ENCODE data around the gene INKA1.

Gene INKA1

DNA sequence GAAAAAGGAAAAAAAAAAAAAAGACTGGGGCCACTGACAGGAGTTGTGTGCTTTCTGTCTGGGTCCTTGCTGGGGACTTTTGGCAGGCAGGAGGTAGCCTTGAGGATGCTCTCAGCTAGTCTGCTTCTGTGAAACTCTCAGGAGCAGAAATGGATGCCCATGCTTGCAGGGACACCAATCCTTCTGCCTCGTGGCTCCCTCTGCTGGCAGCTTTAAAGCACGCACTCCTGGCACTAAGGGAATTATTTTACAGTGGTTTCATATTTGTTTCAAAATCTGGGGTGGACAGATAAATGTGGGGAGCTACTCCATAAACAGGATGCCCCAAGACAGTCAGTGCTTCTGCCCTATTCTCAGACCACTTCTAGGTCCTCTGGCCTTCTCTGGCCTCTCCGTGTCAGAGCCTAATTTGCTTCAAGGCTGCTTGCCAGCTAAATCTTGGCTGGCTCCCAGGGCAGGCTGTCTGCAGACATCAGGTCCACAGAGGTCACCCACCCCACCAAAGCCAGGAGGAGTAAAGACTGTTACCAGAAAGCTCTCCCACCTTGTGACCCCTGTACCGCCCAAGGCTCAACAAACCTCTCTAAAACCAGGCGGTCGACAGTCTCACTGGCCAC lies 36.2 kb downstream of the INKA1 start:
- Histone ChIP-seq H3K4ac (ENCODE audit: low read length) (no peak overlapping the region), H3K14ac (ENCODE audit: low read length) (no peak overlapping the region), H3K27me3 (ENCODE audit: control insufficient read depth in 3 of 3, insufficient read depth in 3 of 3, low read depth in 1 of 3, low read length in 3 of 3) (no peaks in the 10 kb centered on the region), H2AK5ac (ENCODE audit: low read depth, low read length) (no peak overlapping the region), H3K4me3 (ENCODE audit: low read length in 2 of 2) (no peak overlapping the region), H4K8ac (ENCODE audit: low read depth, low read length) (no peak overlapping the region), H3K79me1 (ENCODE audit: low read depth, low read length) (no peaks in the 10 kb centered on the region), H2BK120ac (ENCODE audit: low read depth, low read length) (no peak overlapping the region), H3K36me3 (replicated peaks in 1 of 2; ENCODE audit: control insufficient read depth in 2 of 2, insufficient read depth in 2 of 2, low read length in 2 of 2) (peaks cover 40 to 80% of the 10 kb centered on the region in 2 donors), H2BK5ac (ENCODE audit: low read length) (no peak overlapping the region), H3K27ac (replicated peaks; ENCODE audit: low read length) (no peak overlapping the region), H3K4me1 (ENCODE audit: control insufficient read depth in 2 of 2, insufficient read depth in 1 of 2, low read depth in 1 of 2, low read length in 2 of 2) (peaks cover 0 to 2% of the 10 kb centered on the region in 2 donors), H3K4me2 (ENCODE audit: insufficient read depth, low read length, poor library complexity, severe bottlenecking) (no peak overlapping the region), H2BK15ac (ENCODE audit: low read length) (no peak overlapping the region), H3K9ac (ENCODE audit: low read depth, low read length, poor library complexity) (no peak overlapping the region), H3K23ac (ENCODE audit: low read depth, low read length, poor library complexity) (no peak overlapping the region), H3K9me3 (replicated peaks in 1 of 2; ENCODE audit: control insufficient read depth in 2 of 2, insufficient read depth in 1 of 2, low read depth in 1 of 2, low read length in 2 of 2) (no peaks in the 10 kb centered on the region), H4K91ac (ENCODE audit: low read depth, low read length, poor library complexity) (no peak overlapping the region), H2AFZ (ENCODE audit: low read length) (no peak overlapping the region), H2BK12ac (ENCODE audit: low read length) (no peak overlapping the region), H3K18ac (ENCODE audit: low read length) (no peak overlapping the region)
- peak; percentile 56 for DNase-seq (ENCODE audit: low spot score)
- WGBS, 2 donors (ENCODE audit: extremely low coverage in 2 of 2, insufficient read length in 2 of 2, insufficient replicate concordance in 1 of 2), result no CpG with 5 or more reads among the region's 6 CpGs

DNA sequence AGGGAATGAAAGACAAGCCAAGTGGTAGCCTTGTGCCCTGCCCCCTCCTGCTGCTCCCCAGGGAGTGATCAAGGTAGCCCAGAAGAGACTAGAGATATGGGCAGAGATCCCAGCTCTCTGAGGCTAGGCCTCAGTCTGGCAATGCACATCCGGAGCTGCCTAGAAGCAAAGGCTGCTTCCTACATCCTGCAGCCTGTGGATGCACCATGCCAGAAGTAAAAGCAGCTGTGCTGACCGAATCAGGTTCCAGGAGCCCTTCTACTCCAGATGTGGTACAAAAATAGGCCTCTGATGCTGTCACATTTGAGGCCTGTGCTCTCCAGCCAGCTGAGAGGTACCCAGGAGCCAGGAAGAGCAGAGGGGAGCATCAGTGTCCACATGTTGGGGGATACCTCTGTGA lies 37.3 kb downstream of the INKA1 start:
- Histone ChIP-seq H3K4me1 (ENCODE audit: control insufficient read depth in 2 of 2, insufficient read depth in 1 of 2, low read depth in 1 of 2, low read length in 2 of 2) (peaks cover 0 to 2% of the 10 kb centered on the region in 2 donors), H3K14ac (ENCODE audit: low read length) (no peak overlapping the region), H3K36me3 (replicated peaks in 1 of 2; ENCODE audit: control insufficient read depth in 2 of 2, insufficient read depth in 2 of 2, low read length in 2 of 2) (peaks cover 49 to 80% of the 10 kb centered on the region in 2 donors), H2BK120ac (ENCODE audit: low read depth, low read length) (no peak overlapping the region), H2BK5ac (ENCODE audit: low read length) (no peak overlapping the region), H3K18ac (ENCODE audit: low read length) (no peak overlapping the region), H4K91ac (ENCODE audit: low read depth, low read length, poor library complexity) (no peak overlapping the region), H3K4ac (ENCODE audit: low read length) (no peak overlapping the region), H3K27me3 (ENCODE audit: control insufficient read depth in 3 of 3, insufficient read depth in 3 of 3, low read depth in 1 of 3, low read length in 3 of 3) (no peaks in the 10 kb centered on the region), H3K4me3 (ENCODE audit: low read length in 2 of 2) (no peak overlapping the region), H3K79me1 (ENCODE audit: low read depth, low read length) (no peaks in the 10 kb centered on the region), H3K4me2 (ENCODE audit: insufficient read depth, low read length, poor library complexity, severe bottlenecking) (no peak overlapping the region), H2AFZ (ENCODE audit: low read length) (no peak overlapping the region), H3K9ac (ENCODE audit: low read depth, low read length, poor library complexity) (peak overlapping the region; percentile 7), H2BK15ac (ENCODE audit: low read length) (no peak overlapping the region), H4K8ac (ENCODE audit: low read depth, low read length) (no peak overlapping the region), H3K9me3 (replicated peaks in 1 of 2; ENCODE audit: control insufficient read depth in 2 of 2, insufficient read depth in 1 of 2, low read depth in 1 of 2, low read length in 2 of 2) (no peaks in the 10 kb centered on the region), H3K27ac (replicated peaks; ENCODE audit: low read length) (no peak overlapping the region), H3K23ac (ENCODE audit: low read depth, low read length, poor library complexity) (no peak overlapping the region), H2AK5ac (ENCODE audit: low read depth, low read length) (no peak overlapping the region), H2BK12ac (ENCODE audit: low read length) (no peak overlapping the region)
- no CpG with 5 or more reads among the region's 2 CpGs for WGBS, 2 donors (ENCODE audit: extremely low coverage in 2 of 2, insufficient read length in 2 of 2, insufficient replicate concordance in 1 of 2)
- DNase-seq (ENCODE audit: low spot score), result no peak

DNA sequence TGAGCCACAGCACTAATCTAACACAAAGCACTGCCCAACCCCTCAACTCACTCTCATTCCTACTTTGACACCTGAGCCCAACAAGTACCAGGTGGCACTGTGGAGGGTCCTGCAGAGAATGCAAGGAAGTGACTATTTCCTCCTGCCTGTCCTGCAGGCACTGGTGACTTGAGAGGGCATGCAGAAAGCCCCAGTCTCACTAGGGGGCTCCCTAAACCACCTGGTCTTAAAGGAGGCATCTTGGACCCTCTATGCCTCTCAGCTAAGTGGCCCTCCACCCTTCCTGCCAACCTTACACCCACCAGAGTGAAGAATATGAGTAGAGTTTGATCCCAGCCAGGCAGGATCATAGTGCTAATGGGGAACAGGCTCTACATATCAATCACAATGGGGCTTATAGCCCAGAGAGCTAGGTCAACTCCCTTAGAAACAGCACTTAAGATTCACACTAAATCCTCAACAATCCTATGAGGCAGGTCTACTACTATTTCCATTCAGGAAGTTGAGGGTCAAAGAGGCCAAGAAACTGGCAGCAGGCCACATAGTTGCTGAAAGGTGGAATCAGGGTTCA lies 38.1 kb downstream of the INKA1 start:
- Histone ChIP-seq H2AK5ac (ENCODE audit: low read depth, low read length) (no peak overlapping the region), H3K4me1 (ENCODE audit: control insufficient read depth in 2 of 2, insufficient read depth in 1 of 2, low read depth in 1 of 2, low read length in 2 of 2) (peaks cover 0 to 2% of the 10 kb centered on the region in 2 donors), H4K8ac (ENCODE audit: low read depth, low read length) (no peak overlapping the region), H3K4ac (ENCODE audit: low read length) (no peak overlapping the region), H3K18ac (ENCODE audit: low read length) (no peak overlapping the region), H3K27me3 (ENCODE audit: control insufficient read depth in 3 of 3, insufficient read depth in 3 of 3, low read depth in 1 of 3, low read length in 3 of 3) (no peaks in the 10 kb centered on the region), H2BK12ac (ENCODE audit: low read length) (no peak overlapping the region), H3K23ac (ENCODE audit: low read depth, low read length, poor library complexity) (no peak overlapping the region), H2BK120ac (ENCODE audit: low read depth, low read length) (no peak overlapping the region), H2BK15ac (ENCODE audit: low read length) (no peak overlapping the region), H3K4me3 (ENCODE audit: low read length in 2 of 2) (no peak overlapping the region), H3K9ac (ENCODE audit: low read depth, low read length, poor library complexity) (no peak overlapping the region), H2BK5ac (ENCODE audit: low read length) (no peak overlapping the region), H3K9me3 (replicated peaks in 1 of 2; ENCODE audit: control insufficient read depth in 2 of 2, insufficient read depth in 1 of 2, low read depth in 1 of 2, low read length in 2 of 2) (no peaks in the 10 kb centered on the region), H3K79me1 (ENCODE audit: low read depth, low read length) (no peaks in the 10 kb centered on the region), H3K27ac (replicated peaks; ENCODE audit: low read length) (no peak overlapping the region), H3K36me3 (replicated peaks in 1 of 2; ENCODE audit: control insufficient read depth in 2 of 2, insufficient read depth in 2 of 2, low read length in 2 of 2) (peaks cover 53 to 84% of the 10 kb centered on the region in 2 donors), H4K91ac (ENCODE audit: low read depth, low read length, poor library complexity) (no peak overlapping the region), H2AFZ (ENCODE audit: low read length) (no peak overlapping the region), H3K4me2 (ENCODE audit: insufficient read depth, low read length, poor library complexity, severe bottlenecking) (no peak overlapping the region), H3K14ac (ENCODE audit: low read length) (no peak overlapping the region)
- DNase-seq (ENCODE audit: low spot score), result peak; percentile 15

DNA sequence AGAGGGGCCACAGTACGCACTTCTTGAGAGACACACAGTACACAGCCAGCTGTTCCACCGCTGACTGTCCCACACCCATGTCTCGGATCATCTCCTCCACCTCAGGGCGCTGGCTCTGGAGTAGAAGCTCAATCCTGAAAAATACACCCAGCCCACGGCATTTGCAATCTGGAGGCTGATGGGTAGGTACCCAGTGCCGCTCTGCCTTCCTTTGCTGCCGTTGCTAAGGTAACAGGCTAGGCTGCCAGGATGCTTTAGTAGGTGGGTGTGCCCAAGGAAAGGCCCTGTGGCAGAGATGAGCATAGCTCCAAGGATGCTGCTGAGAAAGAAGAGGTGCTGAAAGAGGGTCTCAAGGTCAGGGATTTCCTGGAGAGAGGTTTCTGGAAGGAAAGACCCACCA lies 38.7 kb downstream of the INKA1 start:
- Histone ChIP-seq H2BK12ac (ENCODE audit: low read length) (no peak overlapping the region), H2AK5ac (ENCODE audit: low read depth, low read length) (no peak overlapping the region), H3K9me3 (replicated peaks in 1 of 2; ENCODE audit: control insufficient read depth in 2 of 2, insufficient read depth in 1 of 2, low read depth in 1 of 2, low read length in 2 of 2) (no peaks in the 10 kb centered on the region), H3K36me3 (replicated peaks in 1 of 2; ENCODE audit: control insufficient read depth in 2 of 2, insufficient read depth in 2 of 2, low read length in 2 of 2) (peaks cover 55 to 84% of the 10 kb centered on the region in 2 donors), H3K4me1 (ENCODE audit: control insufficient read depth in 2 of 2, insufficient read depth in 1 of 2, low read depth in 1 of 2, low read length in 2 of 2) (peaks cover 0 to 2% of the 10 kb centered on the region in 2 donors), H2AFZ (ENCODE audit: low read length) (no peak overlapping the region), H3K18ac (ENCODE audit: low read length) (no peak overlapping the region), H3K27me3 (ENCODE audit: control insufficient read depth in 3 of 3, insufficient read depth in 3 of 3, low read depth in 1 of 3, low read length in 3 of 3) (no peaks in the 10 kb centered on the region), H3K9ac (ENCODE audit: low read depth, low read length, poor library complexity) (no peak overlapping the region), H3K23ac (ENCODE audit: low read depth, low read length, poor library complexity) (no peak overlapping the region), H3K14ac (ENCODE audit: low read length) (no peak overlapping the region), H2BK120ac (ENCODE audit: low read depth, low read length) (no peak overlapping the region), H4K91ac (ENCODE audit: low read depth, low read length, poor library complexity) (no peak overlapping the region), H3K79me1 (ENCODE audit: low read depth, low read length) (no peaks in the 10 kb centered on the region), H3K4me3 (ENCODE audit: low read length in 2 of 2) (no peak overlapping the region), H2BK5ac (ENCODE audit: low read length) (no peak overlapping the region), H3K4ac (ENCODE audit: low read length) (no peak overlapping the region), H3K27ac (replicated peaks; ENCODE audit: low read length) (no peak overlapping the region), H3K4me2 (ENCODE audit: insufficient read depth, low read length, poor library complexity, severe bottlenecking) (no peak overlapping the region), H4K8ac (ENCODE audit: low read depth, low read length) (no peak overlapping the region), H2BK15ac (ENCODE audit: low read length) (no peak overlapping the region)
- whole genome bisulfite sequencing, 2 donors (ENCODE audit: extremely low coverage in 2 of 2, insufficient read length in 2 of 2, insufficient replicate concordance in 1 of 2), result no CpG with 5 or more reads among the region's 7 CpGs
- no peak for DNase-seq (ENCODE audit: low spot score)
